GM12878 (cell line): Measurements from ENCODE around the gene IQCH. TPM values are rescaled to one million over a fixed set of nuclear protein-coding genes. Genes with fewer than 3 reads are reported as not detected.

Source experiments
- CHD2 ChIP-seq: IDR thresholded peaks from 2 replicates; pipeline ENCODE4 v1.6.1; 2011; ENCODE audit warnings: low read depth, low read length, improper control_type of control experiment, borderline replicate concordance
- CREB1 ChIP-seq: IDR thresholded peaks from 2 replicates; pipeline ENCODE4 v1.6.1; 2012; ENCODE audit warnings: low read depth, mild to moderate bottlenecking, inconsistent platforms
- EGR1 ChIP-seq, 2 experiments: IDR thresholded peaks; 1 replicate in 1 of 2; 2 replicates in 1 of 2; pipeline ENCODE4 v1.6.1; 2011 to 2012; ENCODE audit warnings: low read depth in 2 of 2, low read length in 2 of 2, borderline replicate concordance in 1 of 2, mild to moderate bottlenecking in 1 of 2, moderate library complexity in 1 of 2
- ETV6 ChIP-seq, 2 experiments: fragments of 450-650 bp in 1 of 2; IDR thresholded peaks in 1 of 2; conservative IDR thresholded peaks in 1 of 2; 2 replicates each; pipeline ENCODE4 v1.6.1; 2014; ENCODE audit warnings: antibody characterized with exemption in 1 of 2, borderline replicate concordance in 1 of 2, low read depth in 1 of 2, mild to moderate bottlenecking in 1 of 2, moderate library complexity in 1 of 2
- HDAC6 ChIP-seq: fragments of 200-600 bp; sonication (generic); IDR thresholded peaks from one replicate; pipeline ENCODE4 v1.8.0; 2017; ENCODE audit warnings: antibody characterized with exemption; ENCODE audit not compliant: unreplicated experiment
- IKZF1 ChIP-seq: fragments of 450-650 bp; conservative IDR thresholded peaks from 2 replicates; pipeline ENCODE4 v1.6.1; 2017; ENCODE audit warnings: antibody characterized with exemption, mild to moderate bottlenecking
- MEF2B ChIP-seq: fragments of 450-650 bp; IDR thresholded peaks from 2 replicates; pipeline ENCODE4 v1.6.1; 2018; ENCODE audit warnings: mild to moderate bottlenecking, moderate library complexity; ENCODE audit not compliant: partially characterized antibody, poor library complexity, severe bottlenecking
- MYC ChIP-seq: IDR thresholded peaks from 2 replicates; pipeline ENCODE4 v1.6.1; 2011; ENCODE audit warnings: mild to moderate bottlenecking, low read length, moderate library complexity, inconsistent platforms; ENCODE audit not compliant: insufficient read depth, insufficient replicate concordance, insufficient read length, severe bottlenecking
- POU2F2 ChIP-seq: IDR thresholded peaks from 3 replicates; pipeline ENCODE4 v1.6.1; 2011; ENCODE audit warnings: low read depth, mild to moderate bottlenecking, low read length, borderline replicate concordance
- SKIL ChIP-seq: fragments of 450-650 bp; IDR thresholded peaks from 2 replicates; pipeline ENCODE4 v1.6.1; 2017; ENCODE audit warnings: mild to moderate bottlenecking, low read depth, inconsistent platforms; ENCODE audit not compliant: poor library complexity, severe bottlenecking
- SMAD5 ChIP-seq: IDR thresholded peaks from 2 replicates; pipeline ENCODE4 v1.6.1; 2016; ENCODE audit warnings: antibody characterized with exemption, low read depth
- SREBF1 ChIP-seq: IDR thresholded peaks from 2 replicates; pipeline ENCODE4 v1.6.1; 2012; ENCODE audit warnings: mild to moderate bottlenecking, low read length
- TARDBP ChIP-seq: IDR thresholded peaks from 2 replicates; pipeline ENCODE4 v1.6.1; 2016; ENCODE audit warnings: borderline replicate concordance
- TBL1XR1 ChIP-seq: IDR thresholded peaks from 2 replicates; pipeline ENCODE4 v1.6.1; 2012; ENCODE audit warnings: low read depth, low read length, improper control_type of control experiment
- TCF3 ChIP-seq: IDR thresholded peaks from 2 replicates; pipeline ENCODE4 v1.6.1; 2012; ENCODE audit warnings: low read depth, mild to moderate bottlenecking, low read length, borderline replicate concordance; ENCODE audit not compliant: insufficient read depth
- USF2 ChIP-seq: IDR thresholded peaks from 2 replicates; pipeline ENCODE4 v1.6.1; 2011; ENCODE audit warnings: low read depth, low read length, improper control_type of control experiment, borderline replicate concordance
- ZBED1 ChIP-seq: IDR thresholded peaks from 2 replicates; pipeline ENCODE4 v1.6.1; 2016; ENCODE audit warnings: borderline replicate concordance
- polyA plus RNA-seq, 11 experiments: library from polyadenylated mRNA; depleted of rRNA in 4 of 11; unstranded in 6 of 11; stranded (reverse) in 5 of 11; fragments of >200 nt; fragmentation: Nextera tagmentation in 4 of 11; fragmentation: Illumina TruSeq in 1 of 11; extraction: Ambion mirVana in 4 of 11; extraction: Trizol in 1 of 11; gene quantifications; 1 replicate in 1 of 11; 2 replicates in 10 of 11; pipeline versions ENCODE4 v1.2.1 to v1.2.3, GENCODE V29; 2011 to 2016; ENCODE audit warnings: inconsistent platforms in 2 of 11, missing spikeins in 2 of 11, low read depth in 1 of 11
- total RNA-seq, 4 experiments: library from RNA; depleted of rRNA in 3 of 4; stranded (reverse); fragments of >200 nt in 3 of 4; fragmentation: Illumina TruSeq in 1 of 4; extraction: Trizol in 1 of 4; gene quantifications; 2 replicates each; pipeline versions ENCODE4 v1.2.1 to v1.2.3, GENCODE V29; 2013 to 2021
- TF ChIP-seq, protein P1 (sequence below): fragments of 450-650 bp; IDR thresholded peaks from 2 replicates; pipeline ENCODE4 v1.6.1; 2017; ENCODE audit warnings: low read depth, mild to moderate bottlenecking, moderate library complexity
- TF ChIP-seq, protein P2 (sequence below): IDR thresholded peaks from 2 replicates; pipeline ENCODE4 v1.6.1; 2012; ENCODE audit warnings: improper control_type of control experiment, low read depth, low read length; ENCODE audit not compliant: insufficient replicate concordance

Gene IQCH
- total and polyA plus RNA-seq, 10 of the 15 experiments (the other 5 are each of a cell fraction or from before 2014, with no cell fraction given): 0.29 to 1.3 (median 0.99) TPM

DNA sequence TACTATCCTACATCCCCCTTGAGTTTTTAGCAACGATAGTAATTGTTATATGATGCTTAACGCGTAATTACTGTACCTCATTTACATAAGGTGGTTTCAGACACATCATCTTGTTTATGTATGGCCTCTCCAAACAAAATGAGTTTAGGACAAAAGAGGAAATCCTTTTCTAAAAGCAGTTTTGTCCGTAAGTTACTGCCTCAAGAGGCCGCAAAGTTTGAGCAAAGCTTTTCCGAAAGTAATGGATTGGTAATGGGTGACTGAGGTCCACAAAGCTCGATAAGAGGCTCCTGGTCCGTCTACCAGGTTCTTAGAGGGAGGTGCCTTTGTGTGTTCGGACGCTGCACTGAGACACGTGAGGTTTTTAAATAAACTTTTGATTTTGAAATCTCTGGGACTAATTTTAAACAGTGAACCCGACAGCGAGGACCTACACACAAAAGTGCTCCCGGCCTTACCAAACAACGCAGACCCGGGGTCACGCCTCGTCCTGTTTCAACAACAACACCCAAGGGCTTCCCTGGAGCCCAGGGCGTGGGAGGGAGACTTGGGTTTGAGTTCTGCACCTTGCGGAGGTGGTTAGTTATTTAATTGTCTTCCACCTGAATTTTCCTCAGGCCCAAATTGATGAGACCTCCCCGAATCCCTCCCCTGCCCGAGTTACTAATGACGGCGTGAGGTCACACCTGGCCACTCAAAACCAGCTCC is 265.9 kb downstream of the IQCH start (continued):
- TF ChIP-seq MEF2B: no peak
- TF ChIP-seq USF2: no peak
- TF ChIP-seq SKIL: peak; percentile 35
- TF ChIP-seq EGR1 (IDR thresholded peaks at IDR 0.05; ENCODE audit: borderline replicate concordance in 1 of 2, low read depth in 2 of 2, low read length in 2 of 2): peak in 1 of 2 experiments; percentile 57; a peak in 1 of 3 replicates
- TF ChIP-seq, protein P1, sequence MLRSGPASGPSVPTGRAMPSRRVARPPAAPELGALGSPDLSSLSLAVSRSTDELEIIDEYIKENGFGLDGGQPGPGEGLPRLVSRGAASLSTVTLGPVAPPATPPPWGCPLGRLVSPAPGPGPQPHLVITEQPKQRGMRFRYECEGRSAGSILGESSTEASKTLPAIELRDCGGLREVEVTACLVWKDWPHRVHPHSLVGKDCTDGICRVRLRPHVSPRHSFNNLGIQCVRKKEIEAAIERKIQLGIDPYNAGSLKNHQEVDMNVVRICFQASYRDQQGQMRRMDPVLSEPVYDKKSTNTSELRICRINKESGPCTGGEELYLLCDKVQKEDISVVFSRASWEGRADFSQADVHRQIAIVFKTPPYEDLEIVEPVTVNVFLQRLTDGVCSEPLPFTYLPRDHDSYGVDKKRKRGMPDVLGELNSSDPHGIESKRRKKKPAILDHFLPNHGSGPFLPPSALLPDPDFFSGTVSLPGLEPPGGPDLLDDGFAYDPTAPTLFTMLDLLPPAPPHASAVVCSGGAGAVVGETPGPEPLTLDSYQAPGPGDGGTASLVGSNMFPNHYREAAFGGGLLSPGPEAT: 0 out of 2 replicates have a peak, but pooled peaks have one; percentile 16
- TF ChIP-seq TCF3: no peak
- TF ChIP-seq CREB1: peak; percentile 79
- no peak for TF ChIP-seq HDAC6
- TF ChIP-seq TARDBP: no peak
- TF ChIP-seq SREBF1: no peak
- TF ChIP-seq SMAD5: no peak
- TF ChIP-seq, protein P2, sequence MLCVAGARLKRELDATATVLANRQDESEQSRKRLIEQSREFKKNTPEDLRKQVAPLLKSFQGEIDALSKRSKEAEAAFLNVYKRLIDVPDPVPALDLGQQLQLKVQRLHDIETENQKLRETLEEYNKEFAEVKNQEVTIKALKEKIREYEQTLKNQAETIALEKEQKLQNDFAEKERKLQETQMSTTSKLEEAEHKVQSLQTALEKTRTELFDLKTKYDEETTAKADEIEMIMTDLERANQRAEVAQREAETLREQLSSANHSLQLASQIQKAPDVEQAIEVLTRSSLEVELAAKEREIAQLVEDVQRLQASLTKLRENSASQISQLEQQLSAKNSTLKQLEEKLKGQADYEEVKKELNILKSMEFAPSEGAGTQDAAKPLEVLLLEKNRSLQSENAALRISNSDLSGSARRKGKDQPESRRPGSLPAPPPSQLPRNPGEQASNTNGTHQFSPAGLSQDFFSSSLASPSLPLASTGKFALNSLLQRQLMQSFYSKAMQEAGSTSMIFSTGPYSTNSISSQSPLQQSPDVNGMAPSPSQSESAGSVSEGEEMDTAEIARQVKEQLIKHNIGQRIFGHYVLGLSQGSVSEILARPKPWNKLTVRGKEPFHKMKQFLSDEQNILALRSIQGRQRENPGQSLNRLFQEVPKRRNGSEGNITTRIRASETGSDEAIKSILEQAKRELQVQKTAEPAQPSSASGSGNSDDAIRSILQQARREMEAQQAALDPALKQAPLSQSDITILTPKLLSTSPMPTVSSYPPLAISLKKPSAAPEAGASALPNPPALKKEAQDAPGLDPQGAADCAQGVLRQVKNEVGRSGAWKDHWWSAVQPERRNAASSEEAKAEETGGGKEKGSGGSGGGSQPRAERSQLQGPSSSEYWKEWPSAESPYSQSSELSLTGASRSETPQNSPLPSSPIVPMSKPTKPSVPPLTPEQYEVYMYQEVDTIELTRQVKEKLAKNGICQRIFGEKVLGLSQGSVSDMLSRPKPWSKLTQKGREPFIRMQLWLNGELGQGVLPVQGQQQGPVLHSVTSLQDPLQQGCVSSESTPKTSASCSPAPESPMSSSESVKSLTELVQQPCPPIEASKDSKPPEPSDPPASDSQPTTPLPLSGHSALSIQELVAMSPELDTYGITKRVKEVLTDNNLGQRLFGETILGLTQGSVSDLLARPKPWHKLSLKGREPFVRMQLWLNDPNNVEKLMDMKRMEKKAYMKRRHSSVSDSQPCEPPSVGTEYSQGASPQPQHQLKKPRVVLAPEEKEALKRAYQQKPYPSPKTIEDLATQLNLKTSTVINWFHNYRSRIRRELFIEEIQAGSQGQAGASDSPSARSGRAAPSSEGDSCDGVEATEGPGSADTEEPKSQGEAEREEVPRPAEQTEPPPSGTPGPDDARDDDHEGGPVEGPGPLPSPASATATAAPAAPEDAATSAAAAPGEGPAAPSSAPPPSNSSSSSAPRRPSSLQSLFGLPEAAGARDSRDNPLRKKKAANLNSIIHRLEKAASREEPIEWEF: no peak
- TF ChIP-seq TBL1XR1: no peak
- TF ChIP-seq ETV6 (conservative IDR thresholded peaks at IDR 0.05 in 1 of 2, IDR thresholded peaks at IDR 0.05 in 1 of 2; ENCODE audit: borderline replicate concordance in 1 of 2, low read depth in 1 of 2): no peak
- no peak; the same call in 2 of the 3 replicates for TF ChIP-seq POU2F2
- TF ChIP-seq ZBED1: no peak
- no peak for TF ChIP-seq MYC
- TF ChIP-seq CHD2: 0 out of 2 replicates have a peak, but pooled peaks have one; percentile 55
- no peak for TF ChIP-seq IKZF1
